Activated CD8-positive, alpha-beta memory T cell treated with anti-CD3 and anti-CD28 coated beads, Interleukin-2, amount 50 U/mL, for 24 hours (primary cell): ENCODE measurements around the gene GPS1.

Source experiments
- DNase-seq: peaks from one replicate; pipeline ENCODE4 v3.0.0-alpha.2; 2020; ENCODE audit errors: extremely low read depth

Gene GPS1

DNA sequence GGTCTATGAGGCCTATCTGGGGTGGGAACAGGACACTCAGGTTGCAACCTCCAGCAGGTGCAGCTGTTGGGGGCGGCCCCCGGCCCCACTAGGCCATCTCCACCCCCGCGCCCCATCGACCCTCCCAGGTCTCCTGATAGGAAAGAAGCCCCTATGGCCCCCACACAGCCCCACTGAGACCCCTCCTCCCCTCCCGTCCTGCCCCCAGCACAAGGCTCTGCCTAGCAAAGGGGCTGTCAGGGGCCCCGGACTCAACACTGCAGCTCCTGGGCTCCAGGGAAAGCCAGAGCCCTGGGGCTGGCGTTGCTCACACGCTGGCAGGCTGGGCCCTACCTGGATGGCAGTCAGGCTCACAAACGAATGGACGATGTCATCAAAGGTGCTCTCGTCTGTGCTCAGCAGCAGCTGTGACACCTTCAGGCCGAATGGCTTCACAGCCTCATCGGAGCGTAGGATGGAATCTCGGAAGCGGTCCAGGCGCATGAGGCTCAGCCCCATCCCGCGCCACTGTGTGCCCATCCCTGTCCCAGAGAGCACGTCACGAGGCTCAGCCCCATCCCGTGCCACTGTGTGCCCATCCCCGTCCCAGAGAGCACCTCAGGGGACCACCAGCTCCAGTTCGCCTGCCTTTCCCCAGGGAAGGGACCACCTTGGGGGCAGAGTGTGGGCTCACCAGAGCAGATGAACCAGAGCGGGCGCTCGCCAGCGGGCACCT is 39.0 kb downstream of the GPS1 start:
- DNase-seq = no peak

DNA sequence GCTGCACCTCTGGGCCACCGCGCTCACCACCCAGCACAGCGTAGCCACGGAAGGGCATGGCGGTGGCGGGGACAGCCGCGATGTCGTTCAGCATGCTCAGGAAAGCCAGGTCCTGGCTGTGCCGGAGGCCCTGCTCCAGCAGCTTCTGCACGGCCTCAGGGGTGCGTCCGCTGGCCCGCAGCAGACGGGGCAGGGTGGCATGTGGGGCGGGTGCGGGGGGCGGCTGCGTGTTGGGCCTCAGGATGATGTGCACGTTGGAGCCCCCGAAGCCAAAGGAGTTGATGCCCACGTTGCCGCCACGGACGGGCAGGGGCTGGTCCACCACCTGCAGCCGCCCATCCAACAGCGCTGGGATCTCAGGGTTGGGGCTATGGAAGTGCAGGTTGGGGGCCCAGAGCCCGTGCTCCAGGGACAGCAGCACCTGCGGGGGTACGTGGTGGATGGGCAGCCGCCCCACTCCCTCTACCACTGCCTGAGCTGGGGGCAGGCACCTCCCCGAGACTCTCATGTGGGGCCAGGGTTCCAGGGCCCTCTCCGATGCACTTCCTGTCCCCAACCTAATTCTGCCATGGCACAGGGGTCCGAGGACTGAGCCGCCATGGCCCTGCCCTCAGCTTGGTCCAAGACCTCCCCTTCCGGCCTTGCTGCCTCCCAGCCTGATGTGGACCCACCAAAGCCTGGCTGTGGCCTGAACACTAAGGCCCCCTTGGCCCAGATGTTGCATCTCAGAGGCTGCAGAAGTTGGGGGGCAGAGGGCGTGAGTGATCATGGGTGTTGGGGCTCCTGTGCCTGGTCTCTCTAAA is 39.8 kb downstream of the GPS1 start:
- no peak for DNase-seq

- DNase-seq = no peak
These were observed 40.4 kb downstream of the GPS1 start for GRCh38 chr17:82092094-82092586.

GRCh38 chr17:82092628-82092994 is 40.9 kb downstream of the GPS1 start:
- DNase-seq = no peak

- no peak for DNase-seq
These were observed 41.5 kb downstream of the GPS1 start for GRCh38 chr17:82092995-82093751.

- no peak for DNase-seq
These were observed 43.5 kb downstream of the GPS1 start for GRCh38 chr17:82094931-82095776.

- DNase-seq = no peak
These were observed 44.3 kb downstream of the GPS1 start for GRCh38 chr17:82095777-82096708.

DNA sequence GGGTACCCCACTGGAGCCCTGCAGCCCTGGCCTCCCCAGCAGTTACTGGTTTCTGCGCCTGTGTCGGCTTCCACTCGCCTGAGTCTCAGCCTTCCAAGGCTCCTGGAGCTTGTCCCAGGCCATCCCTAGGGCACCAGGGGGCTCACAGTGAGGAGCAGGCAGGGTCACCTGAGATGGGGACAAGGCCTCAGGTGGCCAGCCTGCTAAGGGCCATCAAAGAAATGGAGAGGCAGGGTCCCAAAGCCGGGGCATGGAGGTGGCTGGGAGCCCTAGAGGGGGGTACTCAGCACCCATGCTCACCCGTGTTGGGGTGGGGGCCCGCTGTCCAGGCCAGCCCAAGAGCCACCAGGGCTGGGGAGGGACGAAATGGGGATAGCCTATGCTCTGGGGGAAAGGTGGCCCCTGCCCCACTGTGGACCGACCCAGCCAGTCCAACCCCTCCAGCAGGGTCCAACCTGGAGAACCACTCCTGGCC is 45.0 kb downstream of the GPS1 start:
- DNase-seq = no peak

GRCh38 chr17:82097184-82097918 is 45.7 kb downstream of the GPS1 start:
- no peak for DNase-seq

GRCh38 chr17:82097919-82098168 is 46.1 kb downstream of the GPS1 start:
- DNase-seq = no peak

GRCh38 chr17:82098169-82098938 is 46.7 kb downstream of the GPS1 start, which contains the start of gene FASN:
Gene FASN, minus strand, starts transcription at chr17:82098236. Its CDS starts 1,791 bp downstream, at chr17:82096445.
- DNase-seq = peak; percentile 77

DNA sequence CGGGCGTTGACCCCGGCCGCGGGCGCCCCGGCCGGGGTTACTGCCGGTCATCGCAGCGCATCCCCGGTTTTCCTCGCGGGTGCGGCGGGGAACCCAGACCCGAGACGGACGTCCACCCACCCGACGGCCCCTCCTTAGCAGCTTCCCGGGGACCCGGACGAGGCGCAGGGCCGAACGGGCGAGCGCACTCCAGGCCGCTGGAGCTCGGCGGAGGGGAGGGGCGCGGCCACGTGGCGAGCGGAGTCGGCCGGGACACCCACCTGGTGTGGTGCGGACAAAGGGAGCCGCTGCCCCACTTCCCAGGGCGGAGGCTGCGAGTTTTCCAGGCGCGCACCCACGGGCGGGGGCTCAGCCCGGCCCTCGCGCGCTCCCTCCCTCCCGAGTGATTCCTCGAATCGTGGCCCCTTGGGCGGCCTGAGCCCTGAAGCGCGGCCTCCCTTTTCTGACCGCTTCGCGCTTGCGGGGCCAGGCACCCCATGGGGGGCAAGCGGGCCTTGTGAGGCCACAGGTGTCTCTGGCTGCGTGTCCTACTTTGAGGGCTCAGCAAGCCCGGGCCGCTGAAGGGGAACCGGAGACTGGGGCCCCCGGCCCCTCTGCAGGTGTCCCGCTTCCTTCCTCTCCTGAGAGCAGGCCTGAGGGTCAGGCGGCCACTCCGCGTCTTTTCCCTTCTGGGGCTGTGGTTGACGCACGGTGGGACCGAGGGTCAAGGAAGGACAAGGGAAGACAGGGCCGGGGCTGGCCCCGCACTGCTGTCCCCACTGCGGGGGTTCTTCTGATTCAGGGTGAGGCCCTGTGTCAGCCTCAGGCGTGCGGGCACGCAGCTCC is 47.5 kb downstream of the GPS1 start:
- DNase-seq = no peak

GRCh38 chr17:82100502-82101298 is 49.0 kb downstream of the GPS1 start:
- no peak for DNase-seq

DNA sequence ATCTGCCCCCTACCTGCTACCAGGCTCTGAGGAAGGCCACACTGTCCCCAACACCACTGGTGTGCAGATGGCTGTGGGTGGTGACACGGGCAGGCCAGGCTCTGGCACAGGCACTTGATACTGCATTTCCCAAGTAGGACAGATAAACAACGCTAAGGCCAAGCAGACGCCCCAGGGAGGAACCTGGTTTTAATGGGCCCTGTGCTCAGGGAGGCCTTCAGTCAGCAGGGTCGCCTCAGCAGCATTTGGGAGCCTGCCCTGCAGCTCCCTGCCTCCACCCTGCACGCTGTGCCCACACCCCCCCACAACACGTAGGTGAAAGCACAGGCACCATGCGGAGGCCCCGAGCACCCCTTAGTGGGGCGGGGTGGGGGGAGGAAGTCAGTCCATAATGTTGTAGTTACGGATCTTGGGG is 49.6 kb downstream of the GPS1 start:
- DNase-seq = no peak

DNA sequence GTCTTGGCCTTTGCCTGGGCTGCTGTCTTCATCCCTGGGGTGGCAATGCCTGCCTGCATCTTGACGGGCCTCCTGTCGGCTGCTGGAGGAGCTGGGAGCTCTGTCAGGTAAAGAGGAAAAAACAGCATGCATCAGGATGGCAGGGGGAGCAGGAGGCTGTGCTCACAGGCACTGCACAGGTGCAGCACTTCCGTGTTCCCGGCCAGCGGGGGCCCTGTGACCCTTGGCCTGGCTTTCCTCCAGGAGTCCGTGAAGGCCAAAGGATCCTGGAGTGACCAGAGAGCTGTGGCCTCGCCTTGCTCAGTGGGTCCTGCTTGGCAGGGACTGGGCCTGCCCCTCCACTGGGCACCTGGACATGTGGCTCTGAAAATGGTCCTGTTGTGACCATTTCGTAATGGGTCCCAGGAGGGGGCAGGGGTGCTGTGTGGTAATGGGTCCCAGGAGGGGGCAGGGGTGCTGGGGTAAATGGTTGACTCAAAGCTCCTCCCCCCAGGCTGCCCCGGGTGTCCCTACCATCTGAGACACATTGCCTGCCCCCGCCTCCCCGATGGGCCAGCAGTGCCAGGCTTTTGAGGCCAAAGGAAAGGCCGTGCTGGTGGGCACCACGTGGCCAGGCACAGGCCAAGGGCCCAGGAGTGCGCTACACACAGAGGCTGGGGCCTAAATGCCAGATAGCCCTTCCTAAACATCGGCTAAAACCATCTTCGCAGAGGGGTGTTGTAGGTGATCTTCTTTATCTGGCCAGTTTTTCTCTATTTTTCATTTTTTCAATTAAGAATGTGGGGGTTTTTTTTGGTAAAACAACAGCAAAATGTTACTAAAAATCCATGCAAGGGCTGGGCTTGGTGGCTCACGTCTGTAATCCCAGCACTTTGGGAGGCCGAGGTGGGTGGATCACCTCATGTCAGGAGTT is 50.3 kb downstream of the GPS1 start:
- no peak for DNase-seq
